Glomerular visceral epithelial cell (primary cell): ENCODE results near the gene UROD.
"Not testable (repeated sequence)": the region's sequence is repeated elsewhere in the genome, so short reads cannot be mapped to it uniquely, and the experiment has no call there.

Experiments
- DNase-seq: peaks from one replicate; pipeline ENCODE4 v3.0.0-alpha.2; 2016; ENCODE audit errors: extremely low spot score

The UROD gene

GRCh38 chr1:45011837-45012638, at the start of gene UROD:
TSS of gene UROD (plus strand) at chr1:45012254. CDS start at chr1:45012266, 12 bp downstream.
- peak; percentile 97 for DNase-seq

DNA sequence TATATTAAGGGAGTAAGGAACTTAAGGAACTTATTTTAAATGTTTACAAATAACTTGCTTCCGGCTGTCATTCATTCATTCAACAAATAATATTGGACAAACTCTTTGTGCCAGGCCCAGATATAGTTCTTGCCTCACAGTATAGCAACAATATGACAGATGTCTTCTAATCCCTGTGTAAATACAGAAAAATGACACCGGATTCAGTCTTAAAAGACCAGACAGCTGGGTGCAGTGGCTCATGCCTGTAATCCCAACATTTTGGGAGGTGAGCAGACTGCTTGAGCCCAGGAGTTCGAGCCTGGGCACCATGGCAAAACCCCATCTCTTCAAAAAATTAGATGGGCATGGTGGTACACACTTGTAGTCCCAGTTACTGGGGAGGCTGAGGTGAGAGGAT, 49.3 kb upstream of the UROD start:
- DNase-seq: no peak

GRCh38 chr1:44964396-44964795, 47.7 kb upstream of the UROD start:
- no peak for DNase-seq

DNA sequence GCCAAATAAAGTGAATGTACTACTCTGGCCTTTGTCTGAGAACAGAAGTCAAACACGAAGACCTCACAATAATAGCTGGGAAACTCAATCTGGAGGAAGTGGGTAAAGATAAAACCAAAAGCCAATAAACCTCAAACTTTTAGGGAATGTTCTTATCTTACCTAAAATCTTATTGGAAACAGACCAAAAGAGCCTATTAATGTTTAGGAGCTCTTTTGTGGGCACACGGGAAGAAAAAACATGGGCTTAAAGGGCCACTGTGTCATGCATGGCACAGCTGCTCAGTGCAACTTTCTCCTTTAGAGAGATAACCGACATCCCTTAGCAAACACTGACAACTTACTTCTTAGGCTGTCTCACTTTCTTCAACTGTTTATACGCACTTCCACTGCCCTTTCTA, 41.7 kb upstream of the UROD start:
- no peak for DNase-seq

- DNase-seq: no peak
These were observed 38.4 kb upstream of the UROD start for GRCh38 chr1:44973645-44974044.

DNA sequence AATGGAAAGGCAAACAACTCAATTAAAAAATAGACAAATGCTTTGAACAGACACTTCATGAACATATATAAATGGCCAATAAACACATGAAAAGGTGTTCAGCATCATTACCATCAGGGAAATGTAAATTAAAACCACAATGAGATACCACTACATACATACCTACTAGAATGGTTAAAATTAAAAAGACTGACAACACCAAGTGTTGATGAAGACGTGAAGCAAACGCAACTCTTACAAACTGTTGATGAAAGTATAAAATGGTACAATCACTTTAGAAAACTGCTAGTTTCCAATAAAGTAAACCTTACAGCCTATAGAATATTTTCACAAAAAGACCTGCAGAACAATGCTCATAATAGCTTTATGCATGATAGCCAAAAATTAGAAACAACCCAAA, 35.8 kb upstream of the UROD start:
- DNase-seq: no peak

DNA sequence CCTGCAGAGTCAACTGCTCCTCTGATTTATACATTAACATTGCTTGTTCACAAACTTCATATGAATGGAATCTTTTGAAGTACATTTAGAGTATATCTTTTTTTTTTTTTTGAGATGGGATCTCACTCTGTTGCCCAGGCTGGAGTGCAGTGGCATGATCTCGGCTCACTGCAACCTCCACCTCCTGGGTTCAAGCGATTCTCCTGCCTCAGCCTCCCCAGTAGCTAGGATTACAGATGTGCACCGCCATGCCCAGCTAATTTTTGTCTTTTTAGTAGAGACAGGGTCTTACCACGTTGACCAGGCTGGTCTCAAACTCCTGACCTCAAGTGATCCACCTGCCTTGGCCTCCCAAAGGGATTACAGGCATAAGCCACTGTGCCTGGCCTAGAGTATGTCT, 34.7 kb upstream of the UROD start:
- DNase-seq: not testable (repeated sequence)

DNA sequence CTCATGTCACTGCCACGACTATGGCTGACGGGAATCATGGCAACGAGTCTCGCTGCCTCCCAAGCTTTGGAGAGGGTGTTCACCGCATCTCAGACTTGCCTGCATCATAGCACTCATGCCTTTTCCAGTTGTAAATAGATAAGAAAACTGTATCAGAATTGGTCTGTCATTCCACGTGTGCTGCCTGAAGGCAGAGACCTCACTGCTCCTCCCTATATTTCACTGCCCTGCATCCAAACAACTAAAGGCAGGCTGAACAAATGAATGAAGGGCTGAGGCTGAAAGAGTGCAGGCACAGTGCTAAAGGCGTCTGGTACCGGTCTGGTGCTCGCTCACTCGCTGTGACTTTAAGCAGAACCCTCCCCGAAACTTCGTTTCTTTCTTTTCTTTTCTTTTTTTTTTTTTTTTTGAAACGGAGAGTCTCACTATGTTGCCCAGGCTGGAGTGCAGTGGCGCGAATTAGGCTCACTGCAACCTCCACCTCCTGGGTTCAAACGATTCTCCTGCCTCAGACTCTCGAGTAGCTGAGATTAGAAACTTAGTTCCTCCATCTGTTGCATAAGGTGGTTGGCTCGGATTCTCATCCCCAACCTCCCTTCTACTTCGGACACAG, 26.2 kb upstream of the UROD start:
- no peak for DNase-seq

GRCh38 chr1:44988531-44989156, 23.4 kb upstream of the UROD start:
- no peak for DNase-seq

- no peak for DNase-seq
These were observed 17.6 kb upstream of the UROD start for GRCh38 chr1:44994309-44994898.

GRCh38 chr1:44995467-44996238, 16.4 kb upstream of the UROD start:
- no peak for DNase-seq

- no peak for DNase-seq
These were observed 12.8 kb upstream of the UROD start for GRCh38 chr1:44999232-44999631.

DNA sequence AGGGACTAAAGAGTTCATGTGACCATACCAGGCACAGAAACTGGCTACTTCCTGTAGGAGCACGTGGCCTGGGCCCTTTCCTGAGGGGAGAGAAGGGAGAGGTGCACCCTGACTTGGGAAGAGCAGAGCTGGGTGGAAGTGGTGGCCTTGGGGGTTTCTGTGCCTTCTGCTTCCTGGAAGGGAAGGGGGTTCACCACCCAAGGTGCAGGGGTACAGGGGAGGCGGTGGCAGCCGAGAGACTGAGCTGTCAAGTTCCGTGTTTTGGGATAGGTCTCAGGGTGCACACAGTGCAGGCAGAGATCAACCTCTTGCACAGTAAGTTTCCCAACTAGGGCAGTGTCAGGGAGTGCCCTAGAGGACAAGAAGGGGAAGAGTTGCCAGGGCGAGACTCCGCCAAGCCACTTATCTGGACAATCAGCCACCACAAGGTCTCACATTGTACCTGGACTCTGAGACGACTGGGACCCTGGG, 11.0 kb upstream of the UROD start:
- no peak for DNase-seq

DNA sequence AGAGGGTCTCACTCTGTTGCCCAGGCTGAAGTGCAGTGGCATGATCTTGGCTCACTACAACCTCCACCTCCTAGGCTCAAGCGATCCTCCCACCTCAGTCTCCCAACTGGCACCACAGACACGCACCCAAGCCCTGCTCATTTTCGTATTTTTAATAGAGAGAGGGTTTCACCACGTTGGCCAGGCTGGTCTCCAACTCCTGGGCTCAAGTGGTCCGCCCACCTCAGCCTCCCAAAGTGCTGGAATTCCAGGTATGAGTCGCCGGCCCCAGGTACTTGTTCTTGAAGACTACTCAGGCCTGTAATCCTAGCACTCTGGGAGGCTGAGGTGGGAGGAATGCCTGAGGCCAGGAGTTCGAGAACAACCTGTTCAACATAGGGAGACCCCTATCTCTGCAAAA, 10.5 kb upstream of the UROD start:
- DNase-seq: not testable (repeated sequence)

DNA sequence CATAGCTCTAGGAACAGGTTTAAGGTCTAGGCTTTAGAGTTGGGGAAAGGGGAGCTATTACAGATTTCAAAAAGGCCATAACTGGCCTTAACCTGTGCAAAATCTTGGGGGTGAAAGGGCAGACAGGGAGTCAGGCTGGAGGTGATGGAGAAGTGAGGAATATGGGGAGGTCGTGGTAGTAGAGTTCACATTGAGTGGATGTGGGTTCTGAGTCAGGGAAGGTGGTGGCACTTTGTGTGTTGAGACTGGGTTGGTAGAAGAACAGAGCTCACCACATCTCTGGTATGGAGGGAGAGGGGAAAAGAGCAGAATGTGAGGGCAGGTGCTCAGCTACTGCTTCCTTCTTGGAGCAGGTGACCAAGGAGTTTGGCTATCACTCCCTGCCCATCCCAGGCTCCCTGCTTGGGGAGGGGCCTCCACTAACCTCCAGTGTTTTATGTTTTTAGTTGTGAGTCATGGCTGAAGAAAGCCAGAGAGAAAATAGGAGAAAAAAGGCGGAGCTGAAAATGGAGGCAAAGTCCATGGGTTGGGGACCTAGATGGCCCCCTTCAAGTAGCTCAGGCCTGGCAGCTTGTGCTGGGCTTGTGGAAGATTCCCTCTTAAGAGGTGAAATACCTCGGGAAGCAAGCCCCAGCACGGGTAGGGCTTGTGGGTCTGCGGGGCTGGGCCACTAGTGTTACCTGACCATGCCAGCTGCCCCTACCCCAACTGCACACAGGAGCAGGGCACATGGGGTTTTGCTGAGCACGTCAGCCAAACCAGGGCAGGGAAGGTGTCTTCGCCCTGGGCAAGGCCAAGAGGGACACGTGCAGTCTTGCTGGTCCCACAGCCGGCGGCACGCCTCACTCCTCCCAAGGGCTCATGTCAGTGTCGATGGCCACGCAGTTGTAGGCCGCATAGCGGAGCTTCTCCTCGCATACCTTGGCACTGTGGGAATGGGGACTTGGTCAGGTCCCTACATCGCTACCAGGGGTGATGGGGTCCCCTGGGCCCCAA, 9.1 kb upstream of the UROD start:
- no peak for DNase-seq

GRCh38 chr1:45003741-45004140, 8.3 kb upstream of the UROD start:
- DNase-seq: no peak

GRCh38 chr1:45004281-45004920, 7.7 kb upstream of the UROD start:
- DNase-seq: no peak

- DNase-seq: no peak
These were observed 6.3 kb upstream of the UROD start for GRCh38 chr1:45005761-45006160.

DNA sequence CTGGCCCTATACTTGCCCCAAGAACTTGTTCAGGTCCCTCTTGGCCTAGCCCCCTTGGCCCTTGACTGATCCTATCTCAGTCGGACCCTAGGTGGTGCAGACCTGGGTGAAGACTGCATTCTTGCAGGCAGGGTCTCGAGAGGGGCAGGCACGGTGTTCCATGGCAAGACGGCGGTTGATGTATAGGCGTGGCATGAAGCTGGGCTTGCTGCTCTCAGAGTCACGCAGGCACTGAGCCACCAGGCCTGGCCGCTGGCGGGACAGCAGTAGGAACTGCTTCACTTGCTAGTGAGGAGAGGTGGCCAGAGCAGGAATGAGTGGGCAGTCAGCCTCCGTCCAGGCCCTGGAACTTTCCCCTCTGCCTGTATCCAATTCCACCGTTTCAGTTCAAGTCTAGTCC, 4.7 kb upstream of the UROD start:
- no peak for DNase-seq

DNA sequence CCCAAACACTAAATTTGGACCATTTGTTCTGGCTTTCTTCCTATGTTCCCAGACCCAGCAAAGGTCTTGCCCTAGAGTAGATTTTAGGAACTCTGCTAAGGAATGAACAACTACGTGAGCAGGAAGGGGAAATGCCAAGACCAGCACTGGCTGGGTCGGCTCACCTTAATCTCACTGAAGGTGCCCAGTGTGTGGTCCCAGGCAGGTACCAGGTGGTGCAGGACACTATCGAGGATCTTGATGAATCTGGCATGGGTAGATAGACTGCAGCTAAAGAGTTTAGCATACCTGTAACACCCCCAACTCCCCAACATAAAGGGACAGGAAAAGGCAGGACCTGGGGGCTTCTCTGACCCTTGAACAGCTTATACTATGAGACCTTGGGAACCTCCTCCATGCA, 4.0 kb upstream of the UROD start:
- no peak for DNase-seq
